Breast epithelium (tissue), 3 donors: ENCODE measurements around the gene C17orf75.

Experiments used
- POLR2A ChIP-seq: fragments of 450-650 bp; IDR thresholded peaks from one replicate; pipeline ENCODE4 v1.6.1; 2016; ENCODE audit warnings: antibody characterized with exemption, mild to moderate bottlenecking, moderate library complexity
- POLR2AphosphoS5 ChIP-seq, 3 donors: sonication (generic); formaldehyde crosslinking; IDR thresholded peaks; one replicate each; pipeline ENCODE4 v1.6.1; 2017; ENCODE audit warnings: antibody characterized with exemption in 3 of 3

- TF ChIP-seq POLR2A (no peak), POLR2AphosphoS5 (IDR thresholded peaks at IDR 0.05) (no peak)
Observed at GRCh38 chr17:32382526-32383223, 40.7 kb upstream of the C17orf75 start.
